Loucy (cell line): ENCODE results near the gene IRGC.

Experiments
- H2AFZ ChIP-seq: fragments of 200-600 bp; sonication (generic); 2 replicates; pipeline ENCODE4 v1.6.0; 2016; ENCODE audit warnings: antibody characterized with exemption, mild to moderate bottlenecking, low read length, moderate library complexity
- H3F3A ChIP-seq: fragments of 200-600 bp; 2 replicates; pipeline ENCODE4 v1.6.0; 2016; ENCODE audit warnings: antibody characterized with exemption, low read depth, mild to moderate bottlenecking
- H3K27me3 ChIP-seq: fragments of 200-600 bp; sonication (generic); 2 replicates; pipeline ENCODE4 v1.6.1; 2014; ENCODE audit warnings: low read length, mild to moderate bottlenecking; ENCODE audit not compliant: insufficient read depth, poor library complexity, severe bottlenecking
- H3K36me3 ChIP-seq: fragments of 200-600 bp; sonication (generic); 2 replicates; pipeline ENCODE4 v1.6.1; 2016; ENCODE audit warnings: low read length; ENCODE audit not compliant: insufficient read depth
- H3K4me1 ChIP-seq: fragments of 200-600 bp; sonication (generic); 2 replicates; pipeline ENCODE4 v1.5.1; 2014; ENCODE audit warnings: low read length, mild to moderate bottlenecking; ENCODE audit not compliant: insufficient read depth, poor library complexity, severe bottlenecking
- H3K4me2 ChIP-seq: fragments of 200-600 bp; sonication (generic); 2 replicates; pipeline ENCODE4 v1.6.0; 2014; ENCODE audit warnings: antibody characterized with exemption, low read length, low read depth, mild to moderate bottlenecking; ENCODE audit not compliant: poor library complexity, severe bottlenecking
- H3K4me3 ChIP-seq: fragments of 200-600 bp; sonication (generic); 2 replicates; pipeline ENCODE4 v1.5.1; 2014; ENCODE audit warnings: low read length, mild to moderate bottlenecking, mixed read lengths; ENCODE audit not compliant: poor library complexity, severe bottlenecking
- H3K79me2 ChIP-seq: fragments of 200-600 bp; sonication (generic); 2 replicates; pipeline ENCODE4 v1.6.1; 2014; ENCODE audit warnings: low read length; ENCODE audit not compliant: insufficient read depth
- H3K9ac ChIP-seq: fragments of 200-600 bp; sonication (generic); 2 replicates; pipeline ENCODE4 v1.6.0; 2014; ENCODE audit warnings: mild to moderate bottlenecking, low read depth, low read length, moderate library complexity; ENCODE audit not compliant: poor library complexity, severe bottlenecking
- H3K9me2 ChIP-seq: fragments of 200-600 bp; sonication (generic); replicated peaks from 2 replicates; pipeline ENCODE4 v1.6.1; 2016; ENCODE audit warnings: low read depth, low read length, mixed read lengths
- H3K9me3 ChIP-seq: fragments of 200-600 bp; sonication (generic); 2 replicates; pipeline ENCODE4 v1.6.1; 2014; ENCODE audit warnings: mild to moderate bottlenecking, antibody characterized with exemption, low read length, low read depth; ENCODE audit not compliant: insufficient read depth
- H4K20me1 ChIP-seq: fragments of 200-600 bp; sonication (generic); 2 replicates; pipeline ENCODE4 v1.6.0; 2014; ENCODE audit warnings: antibody characterized with exemption, low read length, mild to moderate bottlenecking; ENCODE audit not compliant: insufficient read depth, poor library complexity, severe bottlenecking
- EZH2phosphoT487 ChIP-seq: fragments of 200-600 bp; IDR thresholded peaks from 2 replicates; pipeline ENCODE4 v1.6.1; 2018; ENCODE audit warnings: antibody characterized with exemption, mild to moderate bottlenecking, moderate library complexity, borderline replicate concordance
- TF ChIP-seq, protein P1 (sequence below): fragments of 200-600 bp; sonication (generic); conservative IDR thresholded peaks from 2 replicates; pipeline ENCODE4 v1.5.1; 2014; ENCODE audit warnings: mild to moderate bottlenecking, antibody characterized with exemption, low read length

Gene IRGC

DNA sequence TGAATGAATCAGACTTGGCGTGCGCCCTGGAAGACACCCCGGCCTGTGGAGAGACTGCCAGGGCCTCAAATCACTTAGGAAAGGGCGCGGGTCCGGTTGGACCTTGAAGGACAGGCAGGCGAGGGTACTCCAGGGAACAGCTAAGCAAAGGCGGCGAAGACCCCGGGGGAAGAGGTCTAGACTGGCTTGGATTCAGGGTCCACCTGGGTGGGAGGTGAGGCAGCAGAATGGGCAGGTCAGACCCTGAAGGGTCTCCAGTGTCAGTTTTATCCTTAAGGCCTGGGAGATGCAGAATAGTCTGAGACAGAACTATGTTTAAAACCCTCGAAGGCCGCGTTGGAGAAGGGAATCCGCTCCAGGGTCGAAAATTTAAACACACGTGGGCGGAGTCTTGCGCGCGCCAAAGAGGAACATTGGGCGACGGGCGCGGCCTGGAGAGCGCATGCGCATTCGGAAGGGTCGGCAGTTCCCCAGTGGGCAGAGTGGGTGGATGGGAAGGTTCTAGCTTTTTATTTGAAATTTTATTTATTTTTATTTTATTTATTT, 39.5 kb downstream of the IRGC start:
- H2AFZ ChIP-seq = peak overlapping the region; percentile 71
- H3K27me3 ChIP-seq = no peaks in the 10 kb centered on the region
- H3K4me1 ChIP-seq = peaks cover 21% of the 10 kb centered on the region
- 0 out of 2 replicates have a peak, but pooled peaks cover 3% of the 10 kb centered on the region for H3F3A ChIP-seq
- H3K4me2 ChIP-seq = peak overlapping the region; percentile 90
- peak overlapping the region; percentile 99 for H3K9ac ChIP-seq
- H3K79me2 ChIP-seq = peaks cover 48% of the 10 kb centered on the region
- H3K9me3 ChIP-seq = no peaks in the 10 kb centered on the region
- peaks cover 2% of the 10 kb centered on the region; the same call in 1 of the 2 replicates for H3K36me3 ChIP-seq
- peaks cover 20% of the 10 kb centered on the region for H4K20me1 ChIP-seq
- no peak for TF ChIP-seq EZH2phosphoT487
- TF ChIP-seq, protein P1, sequence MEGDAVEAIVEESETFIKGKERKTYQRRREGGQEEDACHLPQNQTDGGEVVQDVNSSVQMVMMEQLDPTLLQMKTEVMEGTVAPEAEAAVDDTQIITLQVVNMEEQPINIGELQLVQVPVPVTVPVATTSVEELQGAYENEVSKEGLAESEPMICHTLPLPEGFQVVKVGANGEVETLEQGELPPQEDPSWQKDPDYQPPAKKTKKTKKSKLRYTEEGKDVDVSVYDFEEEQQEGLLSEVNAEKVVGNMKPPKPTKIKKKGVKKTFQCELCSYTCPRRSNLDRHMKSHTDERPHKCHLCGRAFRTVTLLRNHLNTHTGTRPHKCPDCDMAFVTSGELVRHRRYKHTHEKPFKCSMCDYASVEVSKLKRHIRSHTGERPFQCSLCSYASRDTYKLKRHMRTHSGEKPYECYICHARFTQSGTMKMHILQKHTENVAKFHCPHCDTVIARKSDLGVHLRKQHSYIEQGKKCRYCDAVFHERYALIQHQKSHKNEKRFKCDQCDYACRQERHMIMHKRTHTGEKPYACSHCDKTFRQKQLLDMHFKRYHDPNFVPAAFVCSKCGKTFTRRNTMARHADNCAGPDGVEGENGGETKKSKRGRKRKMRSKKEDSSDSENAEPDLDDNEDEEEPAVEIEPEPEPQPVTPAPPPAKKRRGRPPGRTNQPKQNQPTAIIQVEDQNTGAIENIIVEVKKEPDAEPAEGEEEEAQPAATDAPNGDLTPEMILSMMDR = no peak
- no peaks in the 10 kb centered on the region for H3K9me2 ChIP-seq
- H3K4me3 ChIP-seq = peak overlapping the region; percentile 86

DNA sequence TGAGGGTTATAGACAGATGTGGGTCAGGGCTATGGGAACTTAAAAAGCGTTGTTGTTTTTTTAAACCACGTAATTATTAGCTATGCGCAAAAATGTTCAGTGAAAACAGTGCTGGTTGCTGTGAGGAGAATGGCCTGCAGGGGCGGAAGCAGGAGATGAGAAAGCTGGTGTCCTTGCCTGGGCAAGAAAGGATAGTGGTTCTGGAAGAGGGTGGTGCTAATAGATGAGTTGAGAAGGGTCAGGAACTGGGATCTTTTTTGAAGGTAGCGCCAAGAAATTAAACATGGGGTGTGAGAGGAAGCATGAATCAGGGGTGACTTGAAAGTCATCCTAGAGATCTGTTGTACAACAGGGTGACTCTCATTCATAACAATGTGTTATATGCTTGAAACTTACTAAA, 43.6 kb downstream of the IRGC start:
- Histone ChIP-seq H3K4me1 (peaks cover 8% of the 10 kb centered on the region), H4K20me1 (no peaks in the 10 kb centered on the region), H3K9me2 (no peaks in the 10 kb centered on the region), H3K9ac (no peak overlapping the region), H3K4me2 (no peak overlapping the region), H2AFZ (no peak overlapping the region), H3K4me3 (no peak overlapping the region), H3K36me3 (no peaks in the 10 kb centered on the region), H3K27me3 (no peaks in the 10 kb centered on the region), H3K79me2 (peaks cover 16% of the 10 kb centered on the region), H3F3A (0 out of 2 replicates have a peak, but pooled peaks cover 3% of the 10 kb centered on the region), H3K9me3 (no peaks in the 10 kb centered on the region)
- no peak for TF ChIP-seq EZH2phosphoT487
- TF ChIP-seq, protein P1 = peak; percentile 21; the same call in 1 of the 2 replicates

GRCh38 chr19:43760941-43761340, 45.1 kb downstream of the IRGC start:
- Histone ChIP-seq H3K79me2 (peaks cover 8% of the 10 kb centered on the region), H4K20me1 (no peaks in the 10 kb centered on the region), H3K9me3 (no peaks in the 10 kb centered on the region), H3F3A (no peaks in the 10 kb centered on the region), H3K9me2 (no peaks in the 10 kb centered on the region), H2AFZ (no peak overlapping the region), H3K4me3 (no peak overlapping the region), H3K4me2 (no peak overlapping the region), H3K9ac (no peak overlapping the region), H3K36me3 (no peaks in the 10 kb centered on the region), H3K27me3 (no peaks in the 10 kb centered on the region), H3K4me1 (peaks cover 6% of the 10 kb centered on the region)
- TF ChIP-seq, protein P1 = no peak
- no peak for TF ChIP-seq EZH2phosphoT487
